Epidermal melanocyte (primary cell): ENCODE data around the gene SELENOV.
A peak's percentile ranks its signal among the peaks of the same experiment; 100 is the strongest.
"Not testable (repeated sequence)": the region's sequence is repeated elsewhere in the genome, so short reads cannot be mapped to it uniquely, and the experiment has no call there.

Experiments
- DNase-seq: peaks from one replicate; pipeline ENCODE4 v3.0.0; 2011; ENCODE audit warnings: low spot score; ENCODE audit not compliant: insufficient read length

SELENOV gene

GRCh38 chr19:39514840-39515550, at the start of gene SELENOV:
TSS of gene SELENOV (plus strand) at chr19:39515139. CDS start at chr19:39515213, 74 bp downstream.
- DNase-seq, result no peak

GRCh38 chr19:39465956-39466747, 48.8 kb upstream of the SELENOV start:
- DNase-seq, result no peak

DNA sequence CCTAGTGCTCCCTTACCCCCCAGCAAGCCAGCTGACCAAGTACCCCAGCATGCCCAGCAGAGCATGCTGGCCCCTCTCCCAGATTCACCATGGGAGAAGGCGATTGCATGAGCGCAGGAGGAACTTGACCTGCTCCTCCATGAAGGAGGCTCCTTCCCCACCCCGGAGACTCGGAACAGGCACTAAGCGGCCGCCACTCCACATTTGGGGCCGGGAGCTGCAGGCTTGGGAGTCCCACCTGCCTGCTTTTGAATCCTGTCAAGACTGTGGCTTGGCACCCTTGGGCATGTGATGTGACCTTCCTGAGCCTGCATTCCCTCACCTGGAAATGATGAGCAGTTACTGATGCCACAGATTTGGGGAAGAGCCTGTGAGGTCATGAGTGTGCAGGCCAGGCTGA, 47.0 kb upstream of the SELENOV start:
- DNase-seq, result no peak

DNA sequence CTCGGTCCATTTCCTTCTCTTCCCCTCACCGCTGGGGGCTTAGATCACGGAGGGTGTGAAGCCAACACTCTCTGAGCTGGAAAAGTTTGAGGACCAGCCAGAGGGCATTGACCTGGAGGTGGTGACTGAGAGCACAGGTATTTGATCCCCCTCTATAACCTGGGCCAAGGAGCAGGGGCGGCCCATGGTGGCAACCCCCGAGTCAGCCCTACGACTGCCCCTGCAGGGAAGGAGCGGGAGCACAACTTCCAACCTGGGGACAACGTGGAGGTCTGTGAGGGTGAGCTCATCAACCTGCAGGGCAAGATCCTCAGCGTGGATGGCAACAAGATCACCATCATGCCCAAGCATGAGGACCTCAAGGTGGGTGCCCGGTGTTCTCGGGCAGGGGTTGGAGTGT, 45.9 kb upstream of the SELENOV start:
- DNase-seq, result no peak

DNA sequence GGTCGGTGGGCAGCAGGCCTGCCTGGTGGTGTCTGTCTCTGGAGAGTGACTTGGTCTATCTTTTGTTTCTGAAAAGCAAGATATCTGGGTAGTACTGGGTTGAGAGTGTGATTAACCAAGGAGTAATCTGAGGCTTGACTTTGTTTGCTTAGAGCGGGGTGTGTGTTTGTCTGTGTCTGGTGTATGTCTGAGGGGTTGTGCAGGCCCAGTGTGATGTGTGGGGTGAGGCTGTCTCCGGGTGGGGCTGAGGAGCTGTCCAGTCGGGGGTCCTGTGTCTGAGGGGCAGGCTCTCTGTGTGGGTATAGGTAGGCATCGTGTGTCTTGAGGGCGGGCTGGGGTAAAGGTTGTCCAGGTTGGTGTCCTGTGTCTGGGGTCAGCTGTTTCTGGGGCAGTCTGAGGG, 45.4 kb upstream of the SELENOV start:
- no peak for DNase-seq

DNA sequence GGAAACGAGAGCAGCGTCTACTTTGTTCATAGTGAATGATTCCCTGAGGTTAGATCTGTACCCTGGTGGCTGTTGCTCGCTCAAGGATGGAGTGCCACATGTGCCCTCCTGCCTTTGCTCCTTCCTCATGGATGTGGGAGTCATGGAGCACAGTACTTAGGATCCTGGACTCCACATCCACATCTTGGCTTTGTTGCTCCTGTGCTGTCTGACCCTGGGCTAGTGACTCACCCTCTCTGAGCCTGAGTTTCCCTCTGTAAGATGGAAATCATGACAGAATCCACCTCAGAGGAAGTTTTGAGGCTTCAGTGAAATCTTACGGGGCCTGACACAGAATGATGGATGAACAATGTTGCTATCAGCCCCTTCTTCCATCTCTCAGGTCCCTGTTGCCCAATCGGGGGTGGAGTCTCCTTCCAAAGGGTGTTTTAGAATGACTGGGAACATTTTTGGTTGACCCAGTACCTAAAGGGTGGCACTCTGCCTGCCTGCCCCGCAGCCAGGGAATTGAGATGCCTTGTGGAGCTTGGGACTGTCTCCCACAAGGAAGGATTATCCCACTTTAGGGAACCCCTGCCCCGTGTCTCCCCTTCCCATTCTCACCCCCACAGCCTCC, 44.1 kb upstream of the SELENOV start:
- no peak for DNase-seq

DNA sequence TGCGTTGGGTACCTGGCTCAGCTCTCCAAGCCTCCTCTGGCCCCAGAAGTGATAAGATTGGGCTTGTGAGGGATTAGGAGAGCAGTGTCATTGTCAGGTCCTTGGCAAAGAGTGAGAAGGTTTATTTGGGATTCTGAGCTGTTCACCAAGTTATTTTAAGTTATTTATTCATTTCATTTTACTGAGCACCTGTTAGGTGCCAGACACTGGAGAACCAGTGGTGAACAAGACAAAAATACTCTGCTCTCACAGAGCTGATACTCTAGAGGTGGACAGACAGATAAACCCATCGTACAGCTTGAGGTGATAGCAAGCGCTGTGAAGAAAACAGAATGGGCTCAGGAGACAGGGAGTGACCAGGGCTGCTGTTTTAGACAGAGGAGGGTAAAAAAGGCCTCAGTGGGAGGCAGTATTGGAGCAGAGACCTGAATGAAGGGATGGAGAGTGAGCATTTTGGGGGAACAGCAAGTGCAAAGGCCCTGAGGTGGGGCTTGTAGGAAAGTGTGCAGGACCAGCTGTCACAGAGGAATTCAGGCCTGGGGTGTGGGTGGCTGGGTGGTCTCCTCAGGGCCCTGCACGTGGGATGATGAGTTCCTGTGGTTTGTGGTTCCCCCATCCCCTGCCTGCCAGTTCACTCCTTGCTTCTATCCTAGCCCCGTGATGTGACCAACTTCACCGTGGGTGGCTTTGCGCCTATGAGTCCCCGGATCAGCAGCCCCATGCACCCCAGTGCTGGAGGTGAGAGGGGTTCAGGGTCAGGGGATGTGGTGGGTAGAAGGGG, 43.0 kb upstream of the SELENOV start:
- DNase-seq, result no peak

GRCh38 chr19:39472746-39473442, 42.0 kb upstream of the SELENOV start:
- DNase-seq, result no peak

DNA sequence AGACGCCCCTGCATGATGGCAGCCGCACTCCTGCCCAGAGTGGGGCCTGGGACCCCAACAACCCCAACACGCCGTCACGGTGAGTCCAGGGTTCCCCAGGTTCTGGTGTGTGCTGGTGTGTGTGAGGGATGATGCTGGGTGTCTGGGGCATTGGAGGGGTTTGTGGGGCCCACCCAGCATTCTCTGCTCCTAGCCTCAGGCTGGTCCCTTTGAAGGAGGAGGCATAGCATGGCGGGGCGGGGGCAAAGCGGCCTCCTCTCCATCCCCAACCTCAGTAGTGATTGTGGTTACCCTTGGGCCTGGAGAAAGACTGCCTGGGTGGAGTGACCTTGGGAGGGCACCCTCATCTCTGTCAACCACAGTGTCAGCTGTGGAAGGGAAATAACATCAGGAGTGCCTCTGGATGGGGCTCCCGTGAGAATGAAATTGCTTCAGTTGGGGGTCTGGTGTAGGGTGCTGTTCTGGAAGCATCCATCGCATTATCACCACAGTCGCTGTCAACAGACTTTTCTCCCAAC, 41.4 kb upstream of the SELENOV start:
- no peak for DNase-seq

DNA sequence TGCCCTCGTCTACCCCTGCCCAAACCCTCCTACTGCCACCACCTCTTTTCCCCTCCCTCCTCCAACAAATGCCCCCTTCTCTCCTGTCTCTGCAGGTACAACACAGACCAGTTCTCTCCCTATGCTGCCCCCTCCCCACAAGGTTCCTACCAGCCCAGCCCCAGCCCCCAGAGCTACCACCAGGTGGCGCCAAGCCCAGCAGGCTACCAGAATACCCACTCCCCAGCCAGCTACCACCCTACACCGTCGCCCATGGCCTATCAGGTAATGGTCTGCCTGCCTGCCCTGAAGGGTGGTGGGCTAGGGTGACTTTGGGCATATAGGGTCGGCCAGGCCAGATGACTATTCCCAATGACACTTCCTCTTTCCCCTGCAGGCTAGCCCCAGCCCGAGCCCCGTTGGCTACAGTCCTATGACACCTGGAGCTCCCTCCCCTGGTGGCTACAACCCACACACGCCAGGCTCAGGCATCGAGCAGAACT, 40.8 kb upstream of the SELENOV start:
- no peak for DNase-seq

DNA sequence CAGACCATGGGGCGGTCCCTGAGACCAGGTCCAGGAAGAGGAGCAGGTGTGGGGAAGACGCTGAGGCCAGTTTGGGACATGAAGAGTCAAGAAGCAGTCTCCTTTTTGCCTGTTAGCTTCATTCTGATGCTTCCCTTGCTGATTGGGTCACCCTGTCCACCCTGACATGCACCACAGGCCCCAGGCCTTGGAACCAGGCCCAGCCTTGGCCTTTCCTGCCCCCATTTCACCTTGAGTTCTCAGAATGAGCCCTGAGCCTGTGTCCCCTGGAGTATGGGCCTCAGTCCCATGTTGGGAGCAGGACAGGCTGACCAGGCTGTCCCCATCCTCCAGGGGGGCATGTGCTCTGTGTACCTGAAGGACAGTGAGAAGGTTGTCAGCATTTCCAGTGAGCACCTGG, 39.2 kb upstream of the SELENOV start:
- DNase-seq, result no peak

DNA sequence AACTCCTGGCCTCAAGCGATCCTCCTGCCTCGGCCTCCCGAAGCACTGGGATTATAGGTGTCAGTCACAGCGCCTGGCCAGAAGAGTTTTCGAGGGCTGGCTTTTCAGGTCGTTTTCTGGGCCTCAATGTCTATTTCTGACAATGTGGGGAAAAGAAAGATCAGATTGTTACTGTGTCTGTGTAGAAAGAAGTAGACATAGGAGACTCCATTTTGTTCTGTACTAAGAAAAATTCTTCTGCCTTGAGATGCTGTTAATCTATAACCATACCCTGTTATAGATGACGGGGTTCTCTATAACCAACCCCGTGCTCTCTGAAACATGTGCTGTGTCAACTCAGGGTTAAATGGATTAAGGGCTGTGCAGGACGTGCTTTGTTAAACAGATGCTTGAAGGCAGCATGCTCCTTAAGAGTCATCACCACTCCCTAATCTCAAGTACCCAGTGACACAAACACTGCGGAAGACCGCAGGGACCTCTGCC, 35.6 kb upstream of the SELENOV start:
- not testable (repeated sequence) for DNase-seq

DNA sequence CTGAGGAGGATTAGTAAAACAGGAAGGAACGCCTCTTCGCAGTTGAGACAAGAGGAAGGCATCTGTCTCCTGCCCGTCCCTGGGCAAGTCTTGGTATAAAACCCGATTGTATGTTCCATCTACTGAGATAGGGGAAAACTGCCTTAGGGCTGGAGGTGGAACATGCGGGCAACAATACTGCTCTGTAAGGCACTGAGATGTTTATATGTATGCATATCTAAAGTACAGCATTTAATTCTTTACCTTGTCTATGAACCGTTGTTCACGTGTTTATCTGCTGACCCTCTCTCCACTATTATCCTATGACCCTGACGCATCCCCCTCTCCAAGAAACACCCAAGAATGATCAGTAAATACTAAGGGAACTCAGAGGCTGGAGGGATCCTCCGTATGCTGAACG, 35.0 kb upstream of the SELENOV start:
- DNase-seq, result no peak

DNA sequence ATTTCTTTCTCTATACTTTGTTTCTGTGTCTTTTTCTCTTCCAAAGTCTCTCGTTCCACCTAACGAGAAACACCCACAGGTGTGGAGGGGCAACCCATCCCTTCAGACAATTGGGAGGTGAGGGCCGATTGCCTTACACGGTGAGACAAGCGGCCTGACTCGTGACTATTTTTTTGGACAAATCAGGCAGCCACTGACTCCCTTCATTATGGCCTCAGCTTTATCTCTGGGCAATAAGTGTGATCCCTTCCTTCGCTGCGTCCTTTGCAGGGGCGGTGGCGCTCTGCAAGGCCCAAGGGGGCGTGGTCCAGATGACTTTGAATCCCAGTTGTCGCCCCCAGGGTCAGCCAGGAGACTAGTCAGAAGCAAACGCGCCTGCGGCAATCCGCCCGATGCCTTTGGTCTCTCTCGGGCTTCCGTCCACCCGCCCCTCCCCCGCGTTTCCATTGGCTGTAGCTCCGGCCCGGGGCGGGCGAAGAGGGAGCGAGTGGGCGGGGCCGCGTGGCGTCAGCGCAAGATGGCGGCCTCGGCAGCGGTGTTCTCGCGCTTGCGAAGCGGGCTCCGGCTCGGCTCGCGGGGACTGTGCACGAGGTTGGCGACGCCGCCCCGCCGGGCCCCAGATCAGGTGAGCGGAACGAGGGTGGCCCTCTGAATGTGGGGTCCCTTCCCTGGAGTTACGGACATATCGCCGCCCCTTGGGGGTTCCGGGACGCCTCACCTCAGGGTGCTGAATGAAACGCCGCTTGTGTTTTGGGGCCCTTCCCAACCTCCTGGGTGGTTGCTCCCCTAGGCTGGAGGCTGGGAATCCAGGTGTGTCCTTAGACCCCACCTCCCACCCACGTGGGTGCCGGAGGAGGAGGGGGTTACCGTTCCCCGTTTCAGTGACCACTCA, 34.4 kb upstream of the SELENOV start, which contains the start of gene TIMM50:
Gene TIMM50 (plus strand): TSS at position 502 of the 892 bp plus-strand sequence. CDS start 16 bp downstream, at position 518.
- peak; percentile 91 for DNase-seq

- DNase-seq, result no peak
Observed at GRCh38 chr19:39481229-39481545, 33.8 kb upstream of the SELENOV start.

DNA sequence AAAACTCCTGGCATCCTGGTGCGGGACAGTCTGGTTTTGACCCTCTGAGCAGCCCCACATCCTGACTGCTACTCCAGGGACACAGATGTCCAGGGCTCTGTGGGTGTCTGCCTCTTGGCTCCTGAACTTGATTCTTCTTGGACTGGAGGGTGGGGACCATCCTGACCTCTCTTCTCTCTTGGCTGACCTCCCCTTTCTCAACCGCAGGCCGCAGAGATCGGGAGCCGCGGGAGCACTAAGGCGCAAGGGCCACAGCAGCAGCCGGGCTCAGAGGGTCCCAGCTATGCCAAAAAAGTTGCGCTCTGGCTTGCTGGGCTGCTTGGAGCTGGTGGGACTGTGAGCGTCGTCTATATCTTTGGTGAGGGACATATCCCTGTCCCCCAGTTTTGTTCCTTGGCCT, 33.3 kb upstream of the SELENOV start:
- DNase-seq, result no peak

GRCh38 chr19:39483141-39483540, 31.8 kb upstream of the SELENOV start:
- no peak for DNase-seq

- DNase-seq, result no peak
Observed at GRCh38 chr19:39489756-39490155, 25.2 kb upstream of the SELENOV start.

DNA sequence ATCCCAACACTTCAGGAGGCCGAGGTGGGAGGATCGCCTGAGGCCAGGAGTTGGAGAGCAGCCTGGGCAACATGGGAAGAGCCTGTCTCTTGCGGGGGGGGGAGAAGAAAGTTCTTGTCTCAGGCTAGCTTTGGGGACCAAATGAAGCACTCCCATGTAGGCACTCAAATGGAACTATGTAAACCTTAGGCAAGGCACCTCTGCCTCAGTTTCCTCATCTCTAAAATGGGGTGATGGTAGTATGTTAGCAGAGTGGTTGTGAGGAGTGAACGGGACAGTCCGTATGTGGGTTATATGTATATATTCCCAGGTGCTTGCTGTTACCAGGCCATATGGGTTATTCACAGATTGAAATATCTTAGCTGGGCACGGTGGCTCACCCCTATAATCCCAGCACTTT, 22.7 kb upstream of the SELENOV start:
- DNase-seq, result no peak

DNA sequence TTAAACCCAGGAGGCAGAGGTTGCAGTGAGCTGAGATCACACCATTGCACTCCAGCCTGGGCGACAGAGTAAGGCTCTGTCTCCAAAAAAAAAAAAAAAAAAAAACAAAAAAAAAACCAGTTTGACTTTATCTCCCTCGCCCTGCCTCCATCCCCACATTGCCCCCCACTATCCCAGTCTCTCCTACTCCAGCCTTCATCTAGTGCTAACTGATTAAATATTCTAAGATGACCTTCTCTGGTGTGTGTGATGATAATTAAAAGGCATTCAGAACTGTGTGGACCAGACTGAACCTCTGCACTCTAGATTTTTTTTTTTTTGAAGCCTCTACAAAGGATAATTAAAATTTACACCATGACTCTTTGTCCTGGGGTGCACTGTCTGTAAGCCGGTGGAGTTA, 22.2 kb upstream of the SELENOV start:
- DNase-seq, result no peak
